OCI-LY3 (cell line): ENCODE data around the gene NRXN3.

ENCODE experiments used
- H2AFZ ChIP-seq: fragments of 200-600, 300-600 bp; shearing (Covaris generic); 2 replicates; pipeline ENCODE4 v1.6.0; 2014; ENCODE audit warnings: antibody characterized with exemption, low read depth, low read length
- H3K27ac ChIP-seq: fragments of 200-600, 300-600 bp; sonication (generic); 2 replicates; pipeline ENCODE4 v1.5.1; 2014; ENCODE audit warnings: mild to moderate bottlenecking, low read length, moderate library complexity, mixed read lengths
- H3K27me3 ChIP-seq: fragments of 200-600, 300-600 bp; sonication (generic); 2 replicates; pipeline ENCODE4 v1.6.1; 2014; ENCODE audit warnings: low read depth, low read length, mixed read lengths
- H3K36me3 ChIP-seq: fragments of 200-600, 300-600 bp; sonication (generic); replicated peaks from 2 replicates; pipeline ENCODE3; 2014; ENCODE audit warnings: low read depth, low read length, mixed read lengths
- H3K4me1 ChIP-seq: fragments of 300-600, 200-600 bp; sonication (generic); 2 replicates; pipeline ENCODE4 v1.6.1; 2014; ENCODE audit warnings: low read length, mixed read lengths
- H3K4me2 ChIP-seq: fragments of 200-600, 300-600 bp; sonication (generic); 2 replicates; pipeline ENCODE4 v1.6.1; 2014; ENCODE audit warnings: low read length, mixed read lengths
- H3K4me3 ChIP-seq: fragments of 300-600, 200-600 bp; sonication (generic); 2 replicates; pipeline ENCODE4 v1.5.1; 2014; ENCODE audit warnings: antibody characterized with exemption, mild to moderate bottlenecking, low read length, moderate library complexity
- H3K79me2 ChIP-seq: fragments of 300-600, 200-600 bp; shearing (Covaris generic); 2 replicates; pipeline ENCODE4 v1.6.1; 2014; ENCODE audit warnings: mild to moderate bottlenecking, low read length, mixed read lengths
- H3K9ac ChIP-seq: fragments of 300-600, 200-600 bp; shearing (Covaris generic); 2 replicates; pipeline ENCODE4 v1.6.0; 2014; ENCODE audit warnings: mild to moderate bottlenecking, low read length, moderate library complexity
- H3K9me3 ChIP-seq: fragments of 200-600, 300-600 bp; shearing (Covaris generic); 2 replicates; pipeline ENCODE4 v1.6.1; 2014; ENCODE audit warnings: low read length, mixed read lengths; ENCODE audit not compliant: insufficient read depth
- H4K20me1 ChIP-seq: fragments of 200-600, 300-600 bp; sonication (generic); 2 replicates; pipeline ENCODE4 v1.6.1; 2016; ENCODE audit warnings: low read length, mixed read lengths; ENCODE audit not compliant: insufficient read depth
- EZH2phosphoT487 ChIP-seq: fragments of 200-600 bp; shearing (Covaris generic); IDR thresholded peaks from 2 replicates; pipeline ENCODE4 v1.6.1; 2018; ENCODE audit warnings: antibody characterized with exemption, mixed run types, low read depth
- TF ChIP-seq, protein P1 (sequence below): fragments of 200-600, 300-600 bp; sonication (generic); IDR thresholded peaks from 2 replicates; pipeline ENCODE4 v1.5.1; 2014; ENCODE audit warnings: antibody characterized with exemption, low read length, low read depth

The NRXN3 gene

DNA sequence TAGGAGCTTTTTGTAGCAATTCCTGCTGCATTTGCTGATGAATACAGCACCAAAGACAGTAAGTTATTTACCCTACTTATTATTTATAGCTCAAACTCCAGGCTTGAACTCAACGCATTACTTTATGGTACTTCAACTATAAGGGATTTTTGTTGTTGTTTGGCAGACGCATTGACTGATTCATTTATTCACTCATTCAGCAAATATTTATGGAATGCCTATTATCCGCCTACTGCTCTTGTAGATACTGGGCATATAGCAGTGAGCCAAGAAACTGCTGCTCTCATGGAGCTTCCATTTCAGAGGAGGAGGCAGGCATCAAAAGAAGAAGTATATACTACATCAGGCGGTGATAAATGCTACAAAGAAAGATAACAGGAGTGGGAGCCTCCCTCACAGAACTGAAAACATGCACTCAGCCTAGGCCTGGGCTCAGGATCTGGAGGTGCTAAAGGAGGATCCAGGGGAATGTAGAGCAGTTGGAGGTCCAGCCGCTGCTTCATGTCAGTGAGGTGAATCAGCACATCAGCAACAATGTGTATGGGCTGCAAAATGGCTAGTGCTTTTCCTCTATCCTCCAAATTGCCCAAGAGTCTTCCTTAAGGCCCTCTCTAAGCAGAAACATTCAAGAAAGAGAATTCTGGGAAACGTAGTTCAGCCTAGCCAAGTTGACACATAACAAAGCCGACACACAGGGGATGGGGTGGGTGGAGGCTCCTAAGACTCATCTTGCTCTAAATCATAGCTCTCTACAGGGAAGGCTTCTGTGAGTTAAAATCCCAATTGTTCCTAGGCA, 157.5 kb downstream of the NRXN3 start:
- Histone ChIP-seq H3K4me3 (no peak overlapping the region), H3K27me3 (0 out of 2 replicates have a peak, but pooled peaks cover 5% of the 10 kb centered on the region), H3K9me3 (no peaks in the 10 kb centered on the region), H3K4me2 (no peak overlapping the region), H4K20me1 (no peaks in the 10 kb centered on the region; the same call in 1 of the 2 replicates), H3K79me2 (no peaks in the 10 kb centered on the region), H3K36me3 (no peaks in the 10 kb centered on the region), H3K9ac (no peak overlapping the region), H2AFZ (no peak overlapping the region), H3K27ac (no peak overlapping the region), H3K4me1 (no peaks in the 10 kb centered on the region)
- no peak for TF ChIP-seq EZH2phosphoT487
- TF ChIP-seq, protein P1, sequence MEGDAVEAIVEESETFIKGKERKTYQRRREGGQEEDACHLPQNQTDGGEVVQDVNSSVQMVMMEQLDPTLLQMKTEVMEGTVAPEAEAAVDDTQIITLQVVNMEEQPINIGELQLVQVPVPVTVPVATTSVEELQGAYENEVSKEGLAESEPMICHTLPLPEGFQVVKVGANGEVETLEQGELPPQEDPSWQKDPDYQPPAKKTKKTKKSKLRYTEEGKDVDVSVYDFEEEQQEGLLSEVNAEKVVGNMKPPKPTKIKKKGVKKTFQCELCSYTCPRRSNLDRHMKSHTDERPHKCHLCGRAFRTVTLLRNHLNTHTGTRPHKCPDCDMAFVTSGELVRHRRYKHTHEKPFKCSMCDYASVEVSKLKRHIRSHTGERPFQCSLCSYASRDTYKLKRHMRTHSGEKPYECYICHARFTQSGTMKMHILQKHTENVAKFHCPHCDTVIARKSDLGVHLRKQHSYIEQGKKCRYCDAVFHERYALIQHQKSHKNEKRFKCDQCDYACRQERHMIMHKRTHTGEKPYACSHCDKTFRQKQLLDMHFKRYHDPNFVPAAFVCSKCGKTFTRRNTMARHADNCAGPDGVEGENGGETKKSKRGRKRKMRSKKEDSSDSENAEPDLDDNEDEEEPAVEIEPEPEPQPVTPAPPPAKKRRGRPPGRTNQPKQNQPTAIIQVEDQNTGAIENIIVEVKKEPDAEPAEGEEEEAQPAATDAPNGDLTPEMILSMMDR, result no peak

DNA sequence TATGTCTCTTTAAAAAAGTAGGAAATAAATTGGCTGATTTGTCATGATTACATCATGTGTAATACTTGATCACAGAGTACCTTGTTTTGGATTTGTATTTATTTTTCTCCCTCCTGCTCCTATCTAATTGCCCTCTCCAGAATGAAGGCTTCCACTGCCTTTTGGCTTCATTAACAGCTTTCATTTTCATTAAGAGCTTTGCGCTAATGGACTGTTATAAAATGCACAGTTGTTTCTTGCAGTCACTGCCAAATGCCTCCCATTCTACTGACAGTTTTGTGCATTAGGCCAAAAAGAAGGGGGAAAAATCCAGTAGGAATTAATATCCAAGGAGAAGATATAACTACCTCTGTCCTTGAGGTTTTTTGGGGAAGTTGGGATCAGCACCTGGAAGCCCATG, 159.2 kb downstream of the NRXN3 start:
- H3K4me1 ChIP-seq, result no peaks in the 10 kb centered on the region
- no peaks in the 10 kb centered on the region for H3K36me3 ChIP-seq
- no peak overlapping the region for H3K4me3 ChIP-seq
- H3K9ac ChIP-seq, result no peak overlapping the region
- H2AFZ ChIP-seq, result no peak overlapping the region
- no peaks in the 10 kb centered on the region for H3K79me2 ChIP-seq
- no peak overlapping the region for H3K27ac ChIP-seq
- 0 out of 2 replicates have a peak, but pooled peaks cover 5% of the 10 kb centered on the region for H3K27me3 ChIP-seq
- TF ChIP-seq, protein P1, result no peak
- TF ChIP-seq EZH2phosphoT487, result no peak
- H4K20me1 ChIP-seq, result no peaks in the 10 kb centered on the region; the same call in 1 of the 2 replicates
- no peaks in the 10 kb centered on the region for H3K9me3 ChIP-seq
- no peak overlapping the region for H3K4me2 ChIP-seq

DNA sequence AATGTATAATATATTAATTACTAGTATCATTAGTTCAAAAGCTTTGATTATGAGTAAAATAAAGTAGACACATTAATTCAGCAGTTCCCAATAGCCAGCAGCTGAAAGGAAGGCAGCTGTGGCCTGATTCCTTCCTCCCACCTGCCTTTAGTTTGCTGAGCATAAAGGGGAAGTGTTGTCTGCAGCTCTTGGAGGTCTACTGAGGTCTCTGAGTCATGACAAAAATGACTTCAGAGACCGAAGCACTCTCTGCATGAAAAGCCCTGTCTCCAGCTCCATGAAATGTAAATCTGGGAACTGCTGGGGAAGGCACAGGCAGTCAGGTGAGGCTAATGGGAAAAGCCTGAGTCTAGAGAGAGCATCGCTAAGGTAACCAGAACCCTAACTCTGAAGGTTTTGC, 165.4 kb downstream of the NRXN3 start:
- Histone ChIP-seq H3K79me2 (no peaks in the 10 kb centered on the region), H3K4me1 (no peaks in the 10 kb centered on the region), H3K27ac (no peak overlapping the region), H3K4me3 (no peak overlapping the region), H4K20me1 (no peaks in the 10 kb centered on the region), H2AFZ (no peak overlapping the region), H3K4me2 (no peak overlapping the region), H3K9ac (no peak overlapping the region), H3K9me3 (no peaks in the 10 kb centered on the region), H3K27me3 (no peaks in the 10 kb centered on the region), H3K36me3 (no peaks in the 10 kb centered on the region)
- TF ChIP-seq, protein P1, result no peak
- no peak for TF ChIP-seq EZH2phosphoT487

DNA sequence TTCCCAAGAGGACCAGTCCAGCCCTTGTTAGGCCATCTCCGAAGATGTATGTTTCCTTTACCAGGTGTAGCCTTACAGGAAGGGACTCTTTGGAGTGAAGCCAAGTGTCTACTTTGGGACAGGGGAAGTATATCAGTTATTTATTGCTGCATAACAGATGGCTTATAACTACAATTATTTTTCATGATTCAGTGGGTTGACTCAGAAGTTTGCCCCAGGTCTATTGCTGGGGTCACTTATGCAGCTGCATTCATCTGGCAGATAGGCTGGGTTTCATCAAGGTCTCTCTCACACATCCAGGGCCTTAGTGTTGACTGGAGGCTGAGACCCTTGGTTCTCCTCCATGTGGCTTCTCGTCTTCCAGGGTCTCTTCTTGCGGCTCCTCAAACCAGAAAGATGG, 170.1 kb downstream of the NRXN3 start:
- Histone ChIP-seq H2AFZ (no peak overlapping the region), H3K9me3 (no peaks in the 10 kb centered on the region), H3K4me3 (no peak overlapping the region), H3K9ac (no peak overlapping the region), H3K4me1 (no peaks in the 10 kb centered on the region), H4K20me1 (no peaks in the 10 kb centered on the region), H3K36me3 (no peaks in the 10 kb centered on the region), H3K79me2 (no peaks in the 10 kb centered on the region), H3K27me3 (no peaks in the 10 kb centered on the region), H3K4me2 (no peak overlapping the region), H3K27ac (no peak overlapping the region)
- TF ChIP-seq EZH2phosphoT487, result no peak
